SK-N-MC (cell line): ENCODE data around the gene OXCT1.

Experiments used
- DNase-seq: peaks from one replicate; pipeline ENCODE4 v3.0.0-alpha.2; 2011; ENCODE audit warnings: low read depth, low spot score
- H3K27ac ChIP-seq: fragments of 200-600 bp; sonication (generic); 2 replicates; pipeline ENCODE4 v1.5.1; 2016; ENCODE audit warnings: mixed run types
- H3K36me3 ChIP-seq: fragments of 200-600 bp; sonication (generic); 2 replicates; pipeline ENCODE4 v1.6.1; 2017; ENCODE audit warnings: antibody characterized with exemption, low read length, mixed read lengths; ENCODE audit not compliant: insufficient read depth
- H3K4me3 ChIP-seq: fragments of 200-600 bp; sonication (generic); 2 replicates; pipeline ENCODE4 v1.5.1; 2016
- H3K9ac ChIP-seq: fragments of 200-600 bp; sonication (generic); 2 replicates; pipeline ENCODE4 v1.8.0; 2017; ENCODE audit warnings: mixed run types, mixed read lengths; ENCODE audit not compliant: insufficient read length
- H3K9me3 ChIP-seq: fragments of 200-600 bp; sonication (generic); 2 replicates; pipeline ENCODE4 v1.6.1; 2017; ENCODE audit warnings: low read depth, mild to moderate bottlenecking, antibody characterized with exemption, low read length, moderate library complexity, mixed read lengths
- EZH2 ChIP-seq: fragments of 200-600 bp; sonication (generic); IDR thresholded peaks from one replicate; pipeline ENCODE4 v1.6.1; 2017; ENCODE audit warnings: antibody characterized with exemption
- FOXP2 ChIP-seq: optimal IDR thresholded peaks from 2 replicates; pipeline ENCODE3; 2011; ENCODE audit warnings: mild to moderate bottlenecking, moderate library complexity; ENCODE audit not compliant: insufficient read depth; ENCODE audit errors: extremely low read length, control extremely low read depth
- POLR2AphosphoS5 ChIP-seq: IDR thresholded peaks from 2 replicates; pipeline ENCODE4 v1.6.1; 2012; ENCODE audit warnings: mild to moderate bottlenecking, low read depth, low read length, borderline replicate concordance

OXCT1 gene

GRCh38 chr5:41787265-41787664, 83.0 kb downstream of the OXCT1 start:
- DNase-seq, result peak; percentile 97
- H3K9ac ChIP-seq, result peak overlapping the region; percentile 61
- peak overlapping the region; percentile 95 for H3K27ac ChIP-seq
- H3K4me3 ChIP-seq, result peak overlapping the region; percentile 58
- no peaks in the 10 kb centered on the region for H3K9me3 ChIP-seq
- peaks cover 6% of the 10 kb centered on the region for H3K36me3 ChIP-seq
- TF ChIP-seq FOXP2, result no peak
- TF ChIP-seq POLR2AphosphoS5, result peak; percentile 57; the same call in 1 of the 2 replicates
- no peak for TF ChIP-seq EZH2

- H3K9ac ChIP-seq, result no peak overlapping the region
- H3K27ac ChIP-seq, result peak overlapping the region; percentile 95
- H3K36me3 ChIP-seq, result peaks cover 10% of the 10 kb centered on the region
- no peak overlapping the region for H3K4me3 ChIP-seq
- DNase-seq, result no peak
- TF ChIP-seq EZH2, result no peak
- TF ChIP-seq POLR2AphosphoS5, result no peak
- TF ChIP-seq FOXP2, result no peak
- H3K9me3 ChIP-seq, result no peaks in the 10 kb centered on the region
Measured at GRCh38 chr5:41785061-41785460, 85.2 kb downstream of the OXCT1 start.

GRCh38 chr5:41778410-41778809, 91.8 kb downstream of the OXCT1 start:
- DNase-seq, result no peak
- H3K27ac ChIP-seq, result 0 out of 2 replicates have a peak overlapping the region, but pooled peaks have one; percentile 46
- no peak for TF ChIP-seq POLR2AphosphoS5
- no peak for TF ChIP-seq FOXP2
- no peak for TF ChIP-seq EZH2
- H3K9me3 ChIP-seq, result no peaks in the 10 kb centered on the region
- no peak overlapping the region for H3K4me3 ChIP-seq
- H3K9ac ChIP-seq, result no peak overlapping the region
- H3K36me3 ChIP-seq, result peaks cover 8% of the 10 kb centered on the region

GRCh38 chr5:41776435-41776834, 93.8 kb downstream of the OXCT1 start:
- no peak overlapping the region for H3K4me3 ChIP-seq
- no peak for DNase-seq
- H3K36me3 ChIP-seq, result peaks cover 4% of the 10 kb centered on the region; the same call in 1 of the 2 replicates
- no peak overlapping the region for H3K27ac ChIP-seq
- no peaks in the 10 kb centered on the region for H3K9me3 ChIP-seq
- TF ChIP-seq FOXP2, result no peak
- TF ChIP-seq EZH2, result no peak
- no peak for TF ChIP-seq POLR2AphosphoS5
- no peak overlapping the region for H3K9ac ChIP-seq

- no peak overlapping the region for H3K4me3 ChIP-seq
Measured at GRCh38 chr5:41773799-41774198, 96.4 kb downstream of the OXCT1 start.

GRCh38 chr5:41772785-41773442, 97.3 kb downstream of the OXCT1 start:
- TF ChIP-seq FOXP2 (no peak), EZH2 (no peak), POLR2AphosphoS5 (no peak)
- no peaks in the 10 kb centered on the region for H3K9me3 ChIP-seq
- no peak overlapping the region for H3K4me3 ChIP-seq
- DNase-seq, result no peak
- 0 out of 2 replicates have a peak, but pooled peaks cover 3% of the 10 kb centered on the region for H3K36me3 ChIP-seq
- no peak overlapping the region for H3K27ac ChIP-seq
- H3K9ac ChIP-seq, result no peak overlapping the region

More at GRCh38 chr5:41773799-41774198, 96.4 kb downstream of the OXCT1 start:
- H3K36me3 ChIP-seq, result 0 out of 2 replicates have a peak, but pooled peaks cover 3% of the 10 kb centered on the region
- TF ChIP-seq EZH2 (no peak), POLR2AphosphoS5 (no peak), FOXP2 (no peak)
- H3K27ac ChIP-seq, result no peak overlapping the region
- DNase-seq, result no peak
- no peaks in the 10 kb centered on the region for H3K9me3 ChIP-seq
- no peak overlapping the region for H3K9ac ChIP-seq

GRCh38 chr5:41772056-41772455, 98.2 kb downstream of the OXCT1 start:
- Histone ChIP-seq H3K36me3 (0 out of 2 replicates have a peak, but pooled peaks cover 3% of the 10 kb centered on the region), H3K4me3 (no peak overlapping the region), H3K9me3 (no peaks in the 10 kb centered on the region), H3K9ac (no peak overlapping the region), H3K27ac (no peak overlapping the region)
- TF ChIP-seq EZH2, result no peak
- TF ChIP-seq POLR2AphosphoS5, result no peak
- no peak for TF ChIP-seq FOXP2
- no peak for DNase-seq

- Histone ChIP-seq H3K27ac (no peak overlapping the region), H3K36me3 (0 out of 2 replicates have a peak, but pooled peaks cover 3% of the 10 kb centered on the region), H3K9me3 (no peaks in the 10 kb centered on the region), H3K9ac (no peak overlapping the region), H3K4me3 (no peak overlapping the region)
- no peak for DNase-seq
- TF ChIP-seq EZH2 (no peak), POLR2AphosphoS5 (no peak), FOXP2 (no peak)
Measured at GRCh38 chr5:41770799-41771198, 99.4 kb downstream of the OXCT1 start.

- TF ChIP-seq EZH2, result no peak
- no peak for TF ChIP-seq FOXP2
- TF ChIP-seq POLR2AphosphoS5, result no peak
- no peaks in the 10 kb centered on the region for H3K9me3 ChIP-seq
- no peak overlapping the region for H3K27ac ChIP-seq
- H3K36me3 ChIP-seq, result 0 out of 2 replicates have a peak, but pooled peaks cover 3% of the 10 kb centered on the region
- H3K4me3 ChIP-seq, result no peak overlapping the region
- no peak for DNase-seq
- H3K9ac ChIP-seq, result no peak overlapping the region
Measured at GRCh38 chr5:41768692-41769091, 101.5 kb downstream of the OXCT1 start.
